MV-4-11 (cell line): ENCODE results near the gene RFC2.
"Not testable (repeated sequence)": the region's sequence is repeated elsewhere in the genome, so short reads cannot be mapped to it uniquely, and the experiment has no call there.

ENCODE experiments used
- DNase-seq: peaks from one replicate; lab custom pipeline; 2025; lab: John Stamatoyannopoulos, UW

The RFC2 gene

GRCh38 chr7:74282748-74283459 is 28.7 kb upstream of the RFC2 start:
- no peak for DNase-seq

- DNase-seq = no peak
Measured at GRCh38 chr7:74280985-74281384, 26.8 kb upstream of the RFC2 start.

- DNase-seq = no peak
Measured at GRCh38 chr7:74277636-74278035, 23.4 kb upstream of the RFC2 start.

GRCh38 chr7:74275401-74275881 is 21.2 kb upstream of the RFC2 start:
- no peak for DNase-seq

GRCh38 chr7:74272305-74273038 is 18.3 kb upstream of the RFC2 start:
- DNase-seq = peak; percentile 98

GRCh38 chr7:74271742-74272141 is 17.5 kb upstream of the RFC2 start:
- DNase-seq = peak; percentile 47

- peak; percentile 25 for DNase-seq
Measured at GRCh38 chr7:74269757-74270277, 15.6 kb upstream of the RFC2 start.

- no peak for DNase-seq
Measured at GRCh38 chr7:74267756-74268565, 13.8 kb upstream of the RFC2 start.

- peak; percentile 49 for DNase-seq
Measured at GRCh38 chr7:74266191-74266963, 12.2 kb upstream of the RFC2 start.

- DNase-seq = no peak
Measured at GRCh38 chr7:74263399-74264120, 9.4 kb upstream of the RFC2 start.

GRCh38 chr7:74262639-74263398 is 8.6 kb upstream of the RFC2 start:
- DNase-seq = no peak

GRCh38 chr7:74258639-74259038 is 4.4 kb upstream of the RFC2 start:
- no peak for DNase-seq

- DNase-seq = peak; percentile 44
Measured at GRCh38 chr7:74256491-74257408, 2.6 kb upstream of the RFC2 start.

GRCh38 chr7:74255461-74255860 is 1.3 kb upstream of the RFC2 start:
- DNase-seq = not testable (repeated sequence)

GRCh38 chr7:74254858-74255379 is 720 bp upstream of the RFC2 start:
- peak; percentile 49 for DNase-seq

GRCh38 chr7:74253835-74254128 is 417 bp downstream of the RFC2 start:
- no peak for DNase-seq

- no peak for DNase-seq
Measured at GRCh38 chr7:74253331-74253730, 868 bp downstream of the RFC2 start.

GRCh38 chr7:74252893-74253292 is 1.3 kb downstream of the RFC2 start:
- DNase-seq = no peak

GRCh38 chr7:74249058-74249457 is 5.1 kb downstream of the RFC2 start:
- DNase-seq = not testable (repeated sequence)
